Measurements from ENCODE around the gene TRPM5. TPM values are rescaled to one million over a fixed set of nuclear protein-coding genes. Genes with fewer than 3 reads are reported as not detected.

Gene TRPM5, protein sequence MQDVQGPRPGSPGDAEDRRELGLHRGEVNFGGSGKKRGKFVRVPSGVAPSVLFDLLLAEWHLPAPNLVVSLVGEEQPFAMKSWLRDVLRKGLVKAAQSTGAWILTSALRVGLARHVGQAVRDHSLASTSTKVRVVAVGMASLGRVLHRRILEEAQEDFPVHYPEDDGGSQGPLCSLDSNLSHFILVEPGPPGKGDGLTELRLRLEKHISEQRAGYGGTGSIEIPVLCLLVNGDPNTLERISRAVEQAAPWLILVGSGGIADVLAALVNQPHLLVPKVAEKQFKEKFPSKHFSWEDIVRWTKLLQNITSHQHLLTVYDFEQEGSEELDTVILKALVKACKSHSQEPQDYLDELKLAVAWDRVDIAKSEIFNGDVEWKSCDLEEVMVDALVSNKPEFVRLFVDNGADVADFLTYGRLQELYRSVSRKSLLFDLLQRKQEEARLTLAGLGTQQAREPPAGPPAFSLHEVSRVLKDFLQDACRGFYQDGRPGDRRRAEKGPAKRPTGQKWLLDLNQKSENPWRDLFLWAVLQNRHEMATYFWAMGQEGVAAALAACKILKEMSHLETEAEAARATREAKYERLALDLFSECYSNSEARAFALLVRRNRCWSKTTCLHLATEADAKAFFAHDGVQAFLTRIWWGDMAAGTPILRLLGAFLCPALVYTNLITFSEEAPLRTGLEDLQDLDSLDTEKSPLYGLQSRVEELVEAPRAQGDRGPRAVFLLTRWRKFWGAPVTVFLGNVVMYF (N-terminal part only)
- total RNA-seq (2021) (not detected in 2 replicates), Bru-seq, nascent RNA (not detected), BruChase-seq, experiment 1, labeled RNA remaining after a 2-hour chase (not detected), BruChase-seq, experiment 2, labeled RNA remaining after a 6-hour chase (not detected)
- long read RNA-seq, result 0 reads

DNA sequence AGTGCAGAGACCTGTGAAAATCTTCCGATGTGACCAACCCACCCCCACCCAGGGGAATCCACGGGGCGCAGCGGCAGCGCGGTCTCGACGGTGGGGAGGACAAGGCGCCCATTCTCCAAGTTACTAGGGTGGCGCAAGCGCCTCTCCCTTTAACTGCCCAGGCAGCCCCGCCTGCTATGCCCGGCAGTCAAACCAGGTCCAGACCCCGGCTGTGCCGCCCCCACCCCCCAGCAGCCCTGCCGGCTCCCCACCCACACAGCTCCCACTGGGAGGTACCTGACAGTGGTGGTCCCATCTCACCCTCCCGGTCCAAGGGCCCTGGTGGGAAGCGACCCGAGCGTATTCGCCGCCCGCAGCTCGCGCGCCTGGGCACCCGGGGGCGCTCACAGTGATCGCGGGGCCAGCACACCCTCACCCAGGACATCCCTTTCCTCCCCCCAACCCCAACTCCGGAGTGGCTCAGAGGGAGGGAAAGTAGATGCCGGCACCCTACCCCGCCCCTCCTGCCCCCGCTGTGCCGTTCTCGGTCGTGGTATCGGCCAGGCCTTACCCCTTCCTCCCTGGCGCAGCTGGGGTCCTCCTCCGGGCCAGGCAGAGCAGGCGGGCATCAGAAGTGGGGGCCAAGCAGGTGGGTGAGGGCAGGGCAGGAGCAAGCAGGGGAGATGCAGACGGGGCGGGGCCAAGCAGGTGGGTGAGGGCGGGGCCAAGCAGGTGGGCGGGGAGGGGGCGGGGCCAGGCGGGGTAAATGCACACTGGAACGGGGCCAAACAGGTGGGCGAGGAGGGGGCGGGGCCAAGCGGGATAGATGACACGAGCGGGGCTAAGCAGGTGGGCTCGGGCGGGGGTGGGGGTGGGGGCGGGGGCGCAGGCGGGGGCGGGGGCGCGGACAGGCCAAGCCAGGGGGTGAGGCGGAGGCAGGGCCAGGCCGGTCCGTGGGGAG lies at the start of gene TRPM5:
Gene TRPM5 (minus strand): TSS at position 634 of the 940 bp plus-strand sequence. CDS start 21,478 bp downstream, outside the sequence.
- ChIA-PET POLR2A (ENCODE audit: low non-redundant PET) (no interaction called here), CTCF (no interaction called here)
- no peak for DNase-seq (ENCODE audit: low spot score)
- H3K4me1 ChIP-seq (ENCODE audit: insufficient read depth, low read length, poor library complexity, severe bottlenecking), result no peaks in the 10 kb centered on the region
- no TSS peak for BruUV-seq (replicated peaks)
- H3K27ac ChIP-seq (ENCODE audit: low read depth, low read length, poor library complexity, severe bottlenecking), result no peak within 1 kb of the TSS
- no peaks in the 10 kb centered on the region for H3K9me3 ChIP-seq (ENCODE audit: low read depth, low read length, poor library complexity, severe bottlenecking)
- peaks cover 31% of the 10 kb centered on the region for H3K27me3 ChIP-seq (replicated peaks; ENCODE audit: insufficient read depth, low read depth, low read length, poor library complexity)
- intact Hi-C loops (cut with micrococcal nuclease; ENCODE audit: unreplicated experiment), result no loop called here
- H3K4me3 ChIP-seq (ENCODE audit: low read depth, low read length, poor library complexity, severe bottlenecking), result no peak within 1 kb of the TSS
- TF ChIP-seq, protein P1, sequence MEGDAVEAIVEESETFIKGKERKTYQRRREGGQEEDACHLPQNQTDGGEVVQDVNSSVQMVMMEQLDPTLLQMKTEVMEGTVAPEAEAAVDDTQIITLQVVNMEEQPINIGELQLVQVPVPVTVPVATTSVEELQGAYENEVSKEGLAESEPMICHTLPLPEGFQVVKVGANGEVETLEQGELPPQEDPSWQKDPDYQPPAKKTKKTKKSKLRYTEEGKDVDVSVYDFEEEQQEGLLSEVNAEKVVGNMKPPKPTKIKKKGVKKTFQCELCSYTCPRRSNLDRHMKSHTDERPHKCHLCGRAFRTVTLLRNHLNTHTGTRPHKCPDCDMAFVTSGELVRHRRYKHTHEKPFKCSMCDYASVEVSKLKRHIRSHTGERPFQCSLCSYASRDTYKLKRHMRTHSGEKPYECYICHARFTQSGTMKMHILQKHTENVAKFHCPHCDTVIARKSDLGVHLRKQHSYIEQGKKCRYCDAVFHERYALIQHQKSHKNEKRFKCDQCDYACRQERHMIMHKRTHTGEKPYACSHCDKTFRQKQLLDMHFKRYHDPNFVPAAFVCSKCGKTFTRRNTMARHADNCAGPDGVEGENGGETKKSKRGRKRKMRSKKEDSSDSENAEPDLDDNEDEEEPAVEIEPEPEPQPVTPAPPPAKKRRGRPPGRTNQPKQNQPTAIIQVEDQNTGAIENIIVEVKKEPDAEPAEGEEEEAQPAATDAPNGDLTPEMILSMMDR (conservative IDR thresholded peaks at IDR 0.05; ENCODE audit: low read depth, low read length), result 0 out of 2 replicates have a peak, but pooled peaks have one; percentile 9
- no peak for TF ChIP-seq EZH2 (IDR thresholded peaks at IDR 0.05; ENCODE audit: borderline replicate concordance, low read depth, low read length, poor library complexity, severe bottlenecking)
- H3K36me3 ChIP-seq (ENCODE audit: insufficient read depth, low read length, poor library complexity, severe bottlenecking), result no peaks in the 10 kb centered on the region

DNA sequence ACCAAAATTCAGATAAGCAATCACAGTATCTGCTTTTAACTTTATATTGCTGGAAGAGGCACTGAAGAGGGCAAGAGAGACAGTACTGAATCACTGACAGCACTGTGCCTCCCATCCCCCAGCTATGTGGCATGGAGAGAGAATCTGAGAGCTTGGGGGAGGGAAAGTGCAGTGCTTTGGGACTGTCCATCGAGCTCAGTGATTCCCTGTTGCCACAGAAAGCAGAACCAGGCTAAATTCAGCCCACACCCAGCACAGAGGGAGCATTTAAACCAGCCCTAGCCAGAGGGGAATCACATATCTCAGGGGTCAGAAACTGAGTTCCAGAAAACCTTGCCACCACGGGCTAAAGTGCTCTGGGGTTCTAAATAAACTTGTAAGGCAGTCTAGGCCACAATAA lies 44.8 kb upstream of the TRPM5 start:
- intact Hi-C loops (cut with micrococcal nuclease; ENCODE audit: unreplicated experiment), result no loop called here

More for the DNA sequence above, 44.8 kb upstream of the TRPM5 start:
- Histone ChIP-seq H3K4me1 (ENCODE audit: insufficient read depth, low read length, poor library complexity, severe bottlenecking) (no peaks in the 10 kb centered on the region), H3K27me3 (replicated peaks; ENCODE audit: insufficient read depth, low read depth, low read length, poor library complexity) (peaks cover 10% of the 10 kb centered on the region), H3K4me3 (ENCODE audit: low read depth, low read length, poor library complexity, severe bottlenecking) (no peak overlapping the region), H3K27ac (ENCODE audit: low read depth, low read length, poor library complexity, severe bottlenecking) (no peak overlapping the region), H3K9me3 (ENCODE audit: low read depth, low read length, poor library complexity, severe bottlenecking) (peaks cover 9% of the 10 kb centered on the region), H3K36me3 (ENCODE audit: insufficient read depth, low read length, poor library complexity, severe bottlenecking) (no peaks in the 10 kb centered on the region)
- CTCF ChIA-PET, result no interaction called here
- TF ChIP-seq, protein P1 (conservative IDR thresholded peaks at IDR 0.05; ENCODE audit: low read depth, low read length), result no peak
- TF ChIP-seq EZH2 (IDR thresholded peaks at IDR 0.05; ENCODE audit: borderline replicate concordance, low read depth, low read length, poor library complexity, severe bottlenecking), result no peak
- BruUV-seq (replicated peaks), result no TSS peak
- DNase-seq (ENCODE audit: low spot score), result no peak
- POLR2A ChIA-PET (ENCODE audit: low non-redundant PET), result no interaction called here
